Colonic mucosa (tissue), 4 donors: ENCODE measurements around the gene KATNIP. TPM values are rescaled to one million over a fixed set of nuclear protein-coding genes. Genes with fewer than 3 reads are reported as not detected.
"Not testable (repeated sequence)": the region's sequence is repeated elsewhere in the genome, so short reads cannot be mapped to it uniquely, and the experiment has no call there.

Experiments used
- DNase-seq: peaks from one replicate; pipeline ENCODE4 v3.0.0-alpha.2; 2020
- H3K27ac ChIP-seq: fragments of 200-600 bp; one replicate; pipeline ENCODE4 v1.8.0; 2021
- H3K27me3 ChIP-seq: fragments of 200-600 bp; one replicate; pipeline ENCODE4 v1.8.0; 2021
- H3K36me3 ChIP-seq: fragments of 200-600 bp; one replicate; pipeline ENCODE4 v1.8.0; 2021
- H3K4me1 ChIP-seq: fragments of 200-600 bp; one replicate; pipeline ENCODE4 v1.8.0; 2021; ENCODE audit warnings: mild to moderate bottlenecking
- H3K4me3 ChIP-seq: fragments of 200-600 bp; one replicate; pipeline ENCODE4 v1.8.0; 2021
- H3K9ac ChIP-seq, 2 donors: one replicate each; pipeline ENCODE4 v1.7.0; 2013; ENCODE audit warnings: control low read depth in 2 of 2, low read depth in 2 of 2, low read length in 2 of 2
- H3K9me3 ChIP-seq: fragments of 200-600 bp; one replicate; pipeline ENCODE4 v1.8.0; 2021
- intact Hi-C: fragments of 100-400 bp; cut with DNase I; formaldehyde crosslinking; loops from one replicate; pipeline ENCODE4 v1.14.1; 2022
- total RNA-seq, 2 donors: library from RNA; stranded (reverse); fragmentation: NEBNext Ultra II Directional in 1 of 2; extraction: Animal tissue kit (Norgen Biotek cat#: 25700) in 1 of 2; gene quantifications; one replicate each; pipeline ENCODE4 v1.2.1, GENCODE V29; 2021
- TF ChIP-seq, protein P1 (sequence below): fragments of 200-600 bp; IDR thresholded peaks from one replicate; pipeline ENCODE4 v1.8.0; 2022; ENCODE audit warnings: antibody characterized with exemption, mild to moderate bottlenecking
- donor health status: healthy.
- donor health status: DM: no; HTN: no; CAD: no.
- donor health status: DM: no; HTN: no; CAD: no.

The KATNIP gene
- total RNA-seq, 2 donors from 2014 or later = 23.6 to 34.1 TPM

DNA sequence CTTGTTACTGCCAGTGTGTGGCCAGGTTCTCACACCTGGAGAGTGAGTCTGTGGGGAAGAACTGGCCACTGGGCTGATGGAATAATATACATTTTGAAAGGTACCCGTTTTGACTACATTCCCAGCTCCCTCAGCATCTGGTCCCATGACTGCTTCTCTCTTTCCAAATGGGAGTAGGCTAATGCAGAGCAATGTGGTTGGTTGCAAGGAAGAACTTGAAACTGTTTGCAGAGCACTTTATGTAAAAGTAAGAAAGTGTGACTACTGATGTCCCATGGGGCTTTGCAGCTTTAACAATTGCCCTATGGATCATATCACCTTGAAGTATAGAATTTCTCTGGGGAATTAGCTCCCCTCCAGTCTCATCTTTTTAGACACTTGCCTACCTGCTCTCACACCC lies 9.0 kb downstream of the KATNIP start:
- no peak for DNase-seq
- H3K9me3 ChIP-seq = no peaks in the 10 kb centered on the region
- H3K36me3 ChIP-seq = no peaks in the 10 kb centered on the region
- no peak overlapping the region for H3K9ac ChIP-seq
- TF ChIP-seq, protein P1, sequence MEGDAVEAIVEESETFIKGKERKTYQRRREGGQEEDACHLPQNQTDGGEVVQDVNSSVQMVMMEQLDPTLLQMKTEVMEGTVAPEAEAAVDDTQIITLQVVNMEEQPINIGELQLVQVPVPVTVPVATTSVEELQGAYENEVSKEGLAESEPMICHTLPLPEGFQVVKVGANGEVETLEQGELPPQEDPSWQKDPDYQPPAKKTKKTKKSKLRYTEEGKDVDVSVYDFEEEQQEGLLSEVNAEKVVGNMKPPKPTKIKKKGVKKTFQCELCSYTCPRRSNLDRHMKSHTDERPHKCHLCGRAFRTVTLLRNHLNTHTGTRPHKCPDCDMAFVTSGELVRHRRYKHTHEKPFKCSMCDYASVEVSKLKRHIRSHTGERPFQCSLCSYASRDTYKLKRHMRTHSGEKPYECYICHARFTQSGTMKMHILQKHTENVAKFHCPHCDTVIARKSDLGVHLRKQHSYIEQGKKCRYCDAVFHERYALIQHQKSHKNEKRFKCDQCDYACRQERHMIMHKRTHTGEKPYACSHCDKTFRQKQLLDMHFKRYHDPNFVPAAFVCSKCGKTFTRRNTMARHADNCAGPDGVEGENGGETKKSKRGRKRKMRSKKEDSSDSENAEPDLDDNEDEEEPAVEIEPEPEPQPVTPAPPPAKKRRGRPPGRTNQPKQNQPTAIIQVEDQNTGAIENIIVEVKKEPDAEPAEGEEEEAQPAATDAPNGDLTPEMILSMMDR = no peak
- intact Hi-C loops = no loop called here
- no peaks in the 10 kb centered on the region for H3K27me3 ChIP-seq
- H3K4me3 ChIP-seq = no peak overlapping the region
- H3K27ac ChIP-seq = no peak overlapping the region
- H3K4me1 ChIP-seq = no peaks in the 10 kb centered on the region

DNA sequence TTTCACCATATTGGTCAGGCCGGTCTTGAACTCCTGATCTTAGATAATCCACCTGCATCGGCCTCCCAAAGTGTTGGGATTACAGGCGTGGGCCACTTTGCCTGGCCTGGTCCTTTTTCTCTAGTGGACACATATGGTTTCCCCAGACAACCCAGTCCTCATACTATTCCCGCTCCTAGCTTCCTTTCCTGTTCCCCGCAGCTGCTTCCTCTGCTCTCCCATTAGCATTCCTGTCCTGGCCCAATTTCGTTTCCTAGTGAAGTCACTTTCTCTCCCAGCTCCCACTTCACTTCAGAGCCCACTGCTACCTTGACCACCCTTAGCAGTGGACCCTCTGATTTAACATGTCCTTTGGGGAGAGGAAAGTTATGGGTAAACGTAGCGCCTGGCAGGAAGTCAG lies 11.3 kb downstream of the KATNIP start:
- TF ChIP-seq, protein P1 = no peak
- Histone ChIP-seq H3K9me3 (no peaks in the 10 kb centered on the region), H3K27ac (no peak overlapping the region), H3K4me1 (no peaks in the 10 kb centered on the region), H3K4me3 (no peak overlapping the region), H3K36me3 (no peaks in the 10 kb centered on the region), H3K27me3 (no peaks in the 10 kb centered on the region), H3K9ac (no peak overlapping the region)
- intact Hi-C loops = no loop called here
- DNase-seq = no peak

- TF ChIP-seq, protein P1 = no peak
- no peak for DNase-seq
- intact Hi-C loops = no loop called here
These were observed 14.3 kb downstream of the KATNIP start for GRCh38 chr16:27564224-27564623.

DNA sequence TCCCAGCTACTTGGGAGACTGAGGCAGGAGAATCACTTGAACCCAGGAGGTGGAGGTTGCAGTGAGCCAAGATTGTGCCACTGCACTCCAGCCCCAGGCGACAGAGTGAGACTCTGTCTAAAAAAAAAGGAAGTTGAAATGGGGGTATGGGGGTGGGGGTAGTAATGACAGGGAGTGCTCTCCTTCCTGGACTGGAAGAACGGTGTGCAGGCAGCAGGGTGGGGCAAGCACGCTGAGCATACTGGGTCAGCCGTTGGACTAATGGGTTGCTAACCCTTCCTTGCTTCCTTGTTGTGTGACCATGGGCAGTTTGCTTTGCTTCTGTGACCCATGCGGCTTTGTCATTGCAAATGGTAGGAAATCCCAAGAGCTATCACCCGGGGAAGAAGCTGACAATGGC lies 16.5 kb downstream of the KATNIP start:
- intact Hi-C loops = no loop called here
- peak; percentile 60 for DNase-seq
- H3K27ac ChIP-seq = no peak overlapping the region
- no peaks in the 10 kb centered on the region for H3K4me1 ChIP-seq
- H3K27me3 ChIP-seq = no peaks in the 10 kb centered on the region
- TF ChIP-seq, protein P1 = no peak
- H3K9me3 ChIP-seq = no peaks in the 10 kb centered on the region
- H3K4me3 ChIP-seq = no peak overlapping the region
- H3K9ac ChIP-seq = no peak overlapping the region
- no peaks in the 10 kb centered on the region for H3K36me3 ChIP-seq

More at GRCh38 chr16:27564224-27564623, 14.3 kb downstream of the KATNIP start:
- no peak overlapping the region for H3K27ac ChIP-seq
- no peaks in the 10 kb centered on the region for H3K9me3 ChIP-seq
- no peak overlapping the region for H3K4me3 ChIP-seq
- no peaks in the 10 kb centered on the region for H3K36me3 ChIP-seq
- H3K27me3 ChIP-seq = no peaks in the 10 kb centered on the region
- no peaks in the 10 kb centered on the region for H3K4me1 ChIP-seq
- no peak overlapping the region for H3K9ac ChIP-seq

DNA sequence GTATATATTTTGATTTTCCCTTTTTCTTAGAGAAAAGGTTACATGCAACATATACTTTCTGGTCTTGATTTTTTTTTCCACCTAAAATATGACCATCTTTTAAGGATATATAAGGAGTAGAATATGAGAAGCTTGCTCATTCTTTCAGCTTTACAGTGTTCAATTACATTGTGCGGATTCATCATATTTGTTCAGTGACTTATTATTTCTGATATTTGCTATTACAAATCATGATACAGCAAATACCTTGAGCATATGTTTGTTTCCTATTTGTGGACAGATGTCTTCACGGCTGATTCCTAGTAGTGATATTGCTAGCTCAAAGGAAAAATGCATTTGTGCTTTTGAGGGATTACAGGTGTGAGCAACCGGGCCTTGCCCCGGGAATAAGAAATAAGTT lies 18.1 kb downstream of the KATNIP start:
- intact Hi-C loops = no loop called here
- no peak overlapping the region for H3K9ac ChIP-seq
- no peak overlapping the region for H3K27ac ChIP-seq
- DNase-seq = no peak
- H3K36me3 ChIP-seq = no peaks in the 10 kb centered on the region
- H3K9me3 ChIP-seq = no peaks in the 10 kb centered on the region
- TF ChIP-seq, protein P1 = no peak
- H3K27me3 ChIP-seq = no peaks in the 10 kb centered on the region
- no peak overlapping the region for H3K4me3 ChIP-seq
- H3K4me1 ChIP-seq = no peaks in the 10 kb centered on the region

DNA sequence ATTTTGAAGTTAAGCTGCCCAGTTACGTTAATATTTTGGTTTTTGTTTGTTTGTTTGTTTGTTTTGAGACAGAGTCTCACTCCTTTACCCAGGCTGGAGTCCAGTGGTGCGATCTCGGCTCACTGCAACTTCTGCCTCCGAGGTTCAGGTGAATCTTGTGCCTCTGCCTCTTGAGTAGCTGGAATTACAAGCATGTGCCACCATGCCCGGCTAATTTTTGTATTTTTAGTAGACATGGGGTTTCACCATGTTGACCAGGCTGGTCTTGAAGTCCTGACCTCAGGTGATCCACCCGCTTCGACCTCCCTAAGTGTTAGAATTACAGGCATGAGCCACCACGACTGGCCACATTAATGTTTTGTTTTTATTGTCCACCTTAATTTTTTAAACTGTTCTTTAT lies 21.0 kb downstream of the KATNIP start:
- H3K9me3 ChIP-seq, H3K36me3 ChIP-seq, H3K9ac ChIP-seq, H3K4me1 ChIP-seq, DNase-seq, H3K27ac ChIP-seq, intact Hi-C loops, H3K4me3 ChIP-seq, H3K27me3 ChIP-seq: not testable (repeated sequence)
